Neural cell (in vitro differentiated cells): ENCODE results near the gene TMEM123.

Source experiments
- CTCF ChIP-seq: fragments of 450-650 bp; IDR thresholded peaks from 2 replicates; pipeline ENCODE4 v1.5.1; 2014; ENCODE audit warnings: antibody characterized with exemption, mild to moderate bottlenecking, moderate library complexity; ENCODE audit not compliant: poor library complexity, severe bottlenecking
- EZH2 ChIP-seq: fragments of 200-600, 300-800 bp; shearing (Covaris generic), sonication (generic); IDR thresholded peaks from 2 replicates; pipeline ENCODE4 v1.6.1; 2014; ENCODE audit warnings: antibody characterized with exemption, low read length, borderline replicate concordance, mild to moderate bottlenecking; ENCODE audit not compliant: insufficient read depth, poor library complexity, severe bottlenecking
- MXI1 ChIP-seq: fragments of 450-650 bp; conservative IDR thresholded peaks from 2 replicates; pipeline ENCODE4 v1.6.1; 2014; ENCODE audit warnings: antibody characterized with exemption, mild to moderate bottlenecking; ENCODE audit not compliant: poor library complexity, severe bottlenecking
- REST ChIP-seq: IDR thresholded peaks from 2 replicates; pipeline ENCODE4 v1.6.1; 2012; ENCODE audit warnings: borderline replicate concordance
- SMC3 ChIP-seq: fragments of 450-650 bp; conservative IDR thresholded peaks from 2 replicates; pipeline ENCODE4 v1.6.1; 2014; ENCODE audit warnings: antibody characterized with exemption, mild to moderate bottlenecking, moderate library complexity; ENCODE audit not compliant: poor library complexity

- TF ChIP-seq MXI1 (no peak), EZH2 (no peak), SMC3 (no peak), REST (no peak), CTCF (no peak)
Observed at GRCh38 chr11:102431404-102431803, 21.2 kb downstream of the TMEM123 start.
